Stimulated activated CD4-positive, alpha-beta T cell treated with anti-CD3 and anti-CD28 coated beads, TNF-alpha, amount 100 ng/mL, for 1 hour (primary cell): ENCODE data around the gene MECP2.

Experiments
- DNase-seq, 3 donors: peaks; one replicate each; pipeline ENCODE4 v3.0.0-alpha.2; 2020; ENCODE audit warnings: low read depth in 3 of 3, low spot score in 1 of 3

MECP2 gene

DNA sequence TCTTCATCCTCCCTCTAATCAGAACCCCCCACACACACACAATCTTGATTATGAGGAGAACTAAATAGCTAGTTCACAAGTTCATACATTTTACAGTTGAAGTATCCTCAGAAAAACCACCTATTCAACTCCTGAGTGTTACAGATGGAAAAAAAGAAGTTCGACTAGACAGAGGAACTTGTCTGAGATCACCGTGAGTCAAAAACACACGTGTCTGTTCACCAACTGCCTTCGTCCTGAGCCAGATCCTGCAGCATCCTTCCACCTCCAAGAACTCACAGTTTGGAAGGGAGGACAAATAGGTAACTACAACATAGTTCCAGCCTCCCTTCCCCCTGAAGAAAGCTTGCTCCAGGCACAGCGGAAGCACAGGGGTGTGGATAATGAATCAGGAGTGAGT is 58.9 kb downstream of the MECP2 start:
- DNase-seq = no peak

- DNase-seq = no peak
Observed at GRCh38 chrX:154037754-154038153, 59.8 kb downstream of the MECP2 start.

DNA sequence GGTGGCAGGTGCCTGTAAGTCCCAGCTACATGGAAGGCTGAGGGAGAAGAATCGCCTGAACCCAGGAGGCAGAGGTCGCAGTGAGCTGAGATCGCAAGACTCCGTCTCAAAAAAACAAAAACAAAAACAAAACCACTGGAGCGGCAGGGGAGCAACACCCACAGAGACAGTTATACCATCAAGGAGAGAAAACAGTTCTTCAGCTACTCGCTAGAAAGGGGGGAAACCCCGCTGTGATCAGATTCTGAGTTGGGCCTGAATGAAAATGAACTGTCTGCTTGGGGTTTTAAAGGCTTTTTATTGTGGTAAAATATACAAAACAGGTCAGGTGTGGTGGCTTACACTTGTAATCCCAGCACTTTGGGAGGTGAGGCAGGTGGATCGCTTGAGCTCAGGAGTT is 61.0 kb downstream of the MECP2 start:
- DNase-seq = no peak

GRCh38 chrX:154033848-154034247 is 63.7 kb downstream of the MECP2 start:
- DNase-seq = no peak

- no peak for DNase-seq
Observed at GRCh38 chrX:154032653-154033052, 64.9 kb downstream of the MECP2 start.

DNA sequence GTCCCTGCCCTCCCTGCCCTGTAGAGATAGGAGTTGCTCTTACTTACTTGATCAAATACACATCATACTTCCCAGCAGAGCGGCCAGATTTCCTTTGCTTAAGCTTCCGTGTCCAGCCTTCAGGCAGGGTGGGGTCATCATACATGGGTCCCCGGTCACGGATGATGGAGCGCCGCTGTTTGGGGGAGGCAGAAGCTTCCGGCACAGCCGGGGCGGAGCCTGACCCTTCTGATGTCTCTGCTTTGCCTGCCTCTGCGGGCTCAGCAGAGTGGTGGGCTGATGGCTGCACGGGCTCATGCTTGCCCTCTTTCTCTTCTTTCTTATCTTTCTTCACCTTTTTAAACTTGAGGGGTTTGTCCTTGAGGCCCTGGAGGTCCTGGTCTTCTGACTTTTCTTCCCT is 65.4 kb downstream of the MECP2 start:
- no peak for DNase-seq

DNA sequence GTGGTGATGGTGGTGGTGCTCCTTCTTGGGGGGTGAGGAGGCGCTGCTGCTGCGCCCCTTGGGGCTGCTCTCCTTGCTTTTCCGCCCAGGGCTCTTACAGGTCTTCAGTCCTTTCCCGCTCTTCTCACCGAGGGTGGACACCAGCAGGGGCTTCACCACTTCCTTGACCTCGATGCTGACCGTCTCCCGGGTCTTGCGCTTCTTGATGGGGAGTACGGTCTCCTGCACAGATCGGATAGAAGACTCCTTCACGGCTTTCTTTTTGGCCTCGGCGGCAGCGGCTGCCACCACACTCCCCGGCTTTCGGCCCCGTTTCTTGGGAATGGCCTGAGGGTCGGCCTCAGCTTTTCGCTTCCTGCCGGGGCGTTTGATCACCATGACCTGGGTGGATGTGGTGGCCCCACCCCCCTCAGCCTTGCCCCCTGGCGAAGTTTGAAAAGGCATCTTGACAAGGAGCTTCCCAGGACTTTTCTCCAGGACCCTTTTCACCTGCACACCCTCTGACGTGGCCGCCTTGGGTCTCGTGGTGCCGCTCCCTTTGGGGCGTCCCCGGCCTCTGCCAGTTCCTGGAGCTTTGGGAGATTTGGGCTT is 66.7 kb downstream of the MECP2 start:
- DNase-seq = no peak

- DNase-seq = no peak
Observed at GRCh38 chrX:154030266-154030665, 67.3 kb downstream of the MECP2 start.

GRCh38 chrX:154029439-154029838 is 68.1 kb downstream of the MECP2 start:
- DNase-seq = no peak

DNA sequence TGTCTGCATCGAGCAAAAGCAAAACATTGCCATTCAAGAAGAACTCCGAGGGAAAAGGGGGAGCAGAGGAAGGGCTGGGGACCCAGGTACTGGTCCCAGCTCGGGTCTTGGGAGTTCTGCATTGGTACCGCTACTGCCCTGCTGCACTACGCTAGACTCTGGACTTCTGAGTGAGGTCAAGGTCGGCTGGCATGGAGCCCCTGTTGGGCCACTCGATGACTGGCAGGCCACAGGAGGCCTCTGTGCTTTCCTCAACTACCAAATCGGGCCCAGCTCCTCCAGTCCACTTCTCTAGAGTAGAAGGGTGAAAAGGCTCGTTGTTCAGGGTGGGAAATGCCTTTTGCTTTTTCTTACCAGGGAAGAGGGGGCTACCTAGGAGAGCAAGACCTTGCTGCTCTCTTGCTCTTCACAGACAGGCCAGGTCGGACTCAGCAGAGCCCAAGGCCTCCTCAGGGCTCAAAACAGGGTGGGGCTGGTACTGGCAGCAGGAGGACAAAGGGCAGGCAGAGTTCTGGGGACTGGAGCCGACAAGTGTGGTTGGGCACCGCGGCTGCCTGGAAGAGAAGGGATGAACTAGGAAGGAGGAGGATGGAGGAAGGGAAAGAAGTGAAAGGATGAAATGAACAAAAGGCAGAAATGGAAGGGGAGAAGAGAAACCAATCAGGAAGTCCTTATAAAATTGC is 68.9 kb downstream of the MECP2 start:
- no peak for DNase-seq

- no peak for DNase-seq
Observed at GRCh38 chrX:154027986-154028385, 69.5 kb downstream of the MECP2 start.

DNA sequence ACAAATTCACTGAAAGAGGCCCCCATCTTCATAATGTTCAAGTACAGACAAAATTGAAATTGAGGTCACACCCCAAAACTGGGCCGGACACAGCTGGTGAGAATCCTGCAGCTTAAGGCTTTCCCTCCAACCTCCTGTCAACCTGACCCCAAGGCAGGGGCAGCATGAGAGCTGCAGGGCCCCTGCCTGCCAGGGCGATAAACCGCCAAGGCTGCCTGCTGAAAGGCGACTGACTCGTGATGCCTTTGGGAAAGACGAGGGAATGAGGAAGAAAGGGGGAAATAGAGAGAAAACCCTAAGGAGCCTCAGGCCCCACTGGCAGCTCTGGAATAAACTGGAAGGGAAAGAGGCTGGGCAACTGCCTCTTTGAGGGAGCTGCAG is 70.5 kb downstream of the MECP2 start:
- DNase-seq = no peak

GRCh38 chrX:154026136-154027021 is 71.1 kb downstream of the MECP2 start:
- DNase-seq = no peak

DNA sequence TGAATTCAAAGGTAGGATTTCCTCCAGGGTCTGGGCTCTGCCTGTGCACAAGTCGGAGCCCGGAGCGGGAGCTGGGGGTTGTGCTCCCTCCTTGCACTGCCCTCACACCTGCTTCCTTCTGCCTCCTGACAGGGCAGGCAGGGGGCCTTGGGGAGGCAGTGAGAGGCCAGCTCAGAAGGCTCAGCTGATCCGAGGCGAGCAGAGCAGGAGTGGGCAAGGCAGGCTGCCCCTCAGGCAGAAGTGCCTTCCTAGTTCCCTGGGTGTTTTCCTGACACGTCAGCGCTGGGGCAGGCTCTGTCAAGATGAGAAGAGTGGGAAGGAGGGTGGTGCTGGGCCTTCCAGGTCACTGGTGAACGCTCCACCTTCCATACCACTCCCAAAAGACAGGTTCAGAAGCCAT is 72.3 kb downstream of the MECP2 start:
- no peak for DNase-seq

DNA sequence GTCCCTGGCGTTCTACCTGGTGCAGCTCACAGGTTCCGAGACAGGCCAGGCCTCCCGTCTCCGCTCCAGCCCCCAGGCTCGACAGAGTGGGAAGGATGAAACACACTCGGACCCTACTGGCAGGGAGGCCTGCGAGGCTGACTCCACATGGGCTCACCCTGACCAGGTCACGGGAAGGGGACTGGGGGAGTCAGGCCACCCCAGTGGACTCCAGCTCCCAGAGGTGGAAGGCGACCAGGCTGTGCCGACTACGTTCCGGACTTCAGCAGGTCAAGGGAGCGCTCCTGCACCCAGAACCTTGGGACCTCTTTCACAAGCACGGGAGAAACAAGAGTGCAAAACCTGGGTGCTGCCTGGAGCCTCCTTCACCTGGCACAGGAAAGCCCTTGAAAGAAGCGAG is 73.2 kb downstream of the MECP2 start:
- no peak for DNase-seq

GRCh38 chrX:154023276-154024000 is 74.1 kb downstream of the MECP2 start:
- no peak for DNase-seq

DNA sequence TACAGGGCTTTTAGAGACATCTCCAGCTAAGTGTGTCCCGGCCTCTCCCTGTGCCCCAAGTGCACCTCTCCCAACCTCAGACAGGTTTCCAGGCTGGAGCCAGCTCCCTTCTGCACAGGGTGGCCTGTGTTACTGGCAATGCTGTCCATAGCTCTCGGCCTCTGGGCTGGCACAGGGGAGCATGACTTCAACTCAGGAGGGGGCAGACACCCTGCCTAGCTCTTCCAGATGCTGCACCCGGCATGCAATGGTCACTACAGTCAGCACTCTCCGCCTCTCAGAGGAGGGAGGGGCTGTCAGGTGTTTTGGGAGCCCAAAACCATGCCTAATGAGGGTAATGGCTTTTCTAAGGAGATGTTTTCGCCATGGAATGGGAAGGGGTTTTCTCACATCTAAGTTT is 75.4 kb downstream of the MECP2 start:
- DNase-seq = no peak

GRCh38 chrX:154021131-154021611 is 76.3 kb downstream of the MECP2 start:
- DNase-seq = no peak

- no peak for DNase-seq
Observed at GRCh38 chrX:154020536-154021115, 76.9 kb downstream of the MECP2 start.

DNA sequence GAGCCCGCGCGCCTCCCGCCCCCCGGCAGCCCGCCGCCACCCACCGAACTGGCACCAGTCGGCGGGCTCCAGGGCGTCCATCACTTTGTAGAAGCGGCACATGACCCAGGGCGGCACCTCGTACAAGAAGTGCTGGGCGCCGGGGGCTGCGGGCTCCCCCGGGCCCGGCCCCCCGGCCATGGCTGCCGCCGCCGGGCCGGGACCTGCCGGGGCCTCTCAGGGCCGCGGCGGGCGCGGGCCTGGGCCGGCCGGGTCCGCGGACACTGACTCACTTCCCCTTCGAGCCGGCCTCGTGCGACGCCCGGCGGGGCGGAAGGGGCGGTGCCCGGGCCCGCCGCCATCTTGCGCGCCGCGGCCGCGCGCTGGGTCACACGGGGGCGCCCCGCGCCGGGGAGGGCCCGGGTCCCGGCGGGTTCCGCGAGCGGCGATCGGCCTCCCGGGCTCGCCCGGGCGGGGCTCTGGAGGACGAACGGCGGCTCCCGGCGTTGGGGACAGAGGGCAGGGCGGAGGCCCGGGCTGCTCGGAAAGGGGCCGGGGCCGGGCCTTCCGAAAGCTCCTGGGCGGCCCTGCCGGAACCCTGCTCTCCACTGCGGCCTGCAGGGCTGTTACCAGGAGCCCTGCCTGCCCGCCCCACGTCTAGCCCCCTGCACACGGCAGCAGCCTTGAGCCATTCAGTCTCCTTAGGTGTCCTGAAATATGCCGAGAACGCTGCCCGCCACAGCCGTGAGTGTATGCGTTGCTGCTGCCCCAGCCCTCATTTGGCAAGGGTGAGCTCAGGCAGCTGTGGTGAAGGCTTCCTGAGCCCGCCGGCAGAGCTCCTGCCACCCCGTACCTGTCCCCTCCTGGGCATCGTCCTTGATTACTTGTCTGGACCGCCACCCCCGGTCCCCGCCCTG is 77.6 kb downstream of the MECP2 start, which contains the start of gene IRAK1:
TSS of gene IRAK1 (minus strand) at position 270 of the 896 bp plus-strand sequence. CDS start at position 180, 90 bp downstream.
- peak in 1 of 3 donors; percentile 48 for DNase-seq
